HG03103 (cell line): ENCODE measurements around the gene KIAA1671.

ENCODE experiments used
- ATAC-seq: cut with Tn5 transposase; IDR thresholded peaks from one replicate; pipeline ENCODE4 v1.9.1; 2021; ENCODE audit warnings: low read depth; ENCODE audit not compliant: unreplicated experiment

Gene KIAA1671

GRCh38 chr22:25134451-25134850 is 181.9 kb downstream of the KIAA1671 start:
- no peak for ATAC-seq

- ATAC-seq: no peak
Measured at GRCh38 chr22:25136953-25137576, 184.5 kb downstream of the KIAA1671 start.

- ATAC-seq: no peak
Measured at GRCh38 chr22:25137577-25138525, 185.3 kb downstream of the KIAA1671 start.

GRCh38 chr22:25139062-25139461 is 186.5 kb downstream of the KIAA1671 start:
- ATAC-seq: no peak

GRCh38 chr22:25142102-25142501 is 189.6 kb downstream of the KIAA1671 start:
- ATAC-seq: no peak

- no peak for ATAC-seq
Measured at GRCh38 chr22:25143156-25144076, 190.9 kb downstream of the KIAA1671 start.

GRCh38 chr22:25144522-25144921 is 192.0 kb downstream of the KIAA1671 start:
- no peak for ATAC-seq

- ATAC-seq: no peak
Measured at GRCh38 chr22:25146307-25146706, 193.8 kb downstream of the KIAA1671 start.

- ATAC-seq: no peak
Measured at GRCh38 chr22:25146906-25147641, 194.6 kb downstream of the KIAA1671 start.

- no peak for ATAC-seq
Measured at GRCh38 chr22:25147642-25147928, 195.1 kb downstream of the KIAA1671 start.

GRCh38 chr22:25148149-25148691 is 195.7 kb downstream of the KIAA1671 start:
- no peak for ATAC-seq

GRCh38 chr22:25149014-25149413 is 196.5 kb downstream of the KIAA1671 start:
- ATAC-seq: no peak

- ATAC-seq: no peak
Measured at GRCh38 chr22:25153961-25154666, 201.6 kb downstream of the KIAA1671 start.

- ATAC-seq: no peak
Measured at GRCh38 chr22:25154667-25154999, 202.1 kb downstream of the KIAA1671 start.

- ATAC-seq: no peak
Measured at GRCh38 chr22:25156736-25157135, 204.2 kb downstream of the KIAA1671 start.

GRCh38 chr22:25159028-25159427 is 206.5 kb downstream of the KIAA1671 start:
- no peak for ATAC-seq

- no peak for ATAC-seq
Measured at GRCh38 chr22:25160120-25160996, 207.8 kb downstream of the KIAA1671 start.

- no peak for ATAC-seq
Measured at GRCh38 chr22:25161017-25161915, 208.8 kb downstream of the KIAA1671 start.
